Measurements from ENCODE around the gene PAWR. TPM values are rescaled to one million over a fixed set of nuclear protein-coding genes. Genes with fewer than 3 reads are reported as not detected.
A peak's percentile ranks its signal among the peaks of the same experiment; 100 is the strongest.

Gene PAWR
- total and polyA plus RNA-seq, 2 of the 13 experiments (the other 11 are each of a cell fraction or from before 2014, with no cell fraction given): 29.1 to 36.1 TPM

DNA sequence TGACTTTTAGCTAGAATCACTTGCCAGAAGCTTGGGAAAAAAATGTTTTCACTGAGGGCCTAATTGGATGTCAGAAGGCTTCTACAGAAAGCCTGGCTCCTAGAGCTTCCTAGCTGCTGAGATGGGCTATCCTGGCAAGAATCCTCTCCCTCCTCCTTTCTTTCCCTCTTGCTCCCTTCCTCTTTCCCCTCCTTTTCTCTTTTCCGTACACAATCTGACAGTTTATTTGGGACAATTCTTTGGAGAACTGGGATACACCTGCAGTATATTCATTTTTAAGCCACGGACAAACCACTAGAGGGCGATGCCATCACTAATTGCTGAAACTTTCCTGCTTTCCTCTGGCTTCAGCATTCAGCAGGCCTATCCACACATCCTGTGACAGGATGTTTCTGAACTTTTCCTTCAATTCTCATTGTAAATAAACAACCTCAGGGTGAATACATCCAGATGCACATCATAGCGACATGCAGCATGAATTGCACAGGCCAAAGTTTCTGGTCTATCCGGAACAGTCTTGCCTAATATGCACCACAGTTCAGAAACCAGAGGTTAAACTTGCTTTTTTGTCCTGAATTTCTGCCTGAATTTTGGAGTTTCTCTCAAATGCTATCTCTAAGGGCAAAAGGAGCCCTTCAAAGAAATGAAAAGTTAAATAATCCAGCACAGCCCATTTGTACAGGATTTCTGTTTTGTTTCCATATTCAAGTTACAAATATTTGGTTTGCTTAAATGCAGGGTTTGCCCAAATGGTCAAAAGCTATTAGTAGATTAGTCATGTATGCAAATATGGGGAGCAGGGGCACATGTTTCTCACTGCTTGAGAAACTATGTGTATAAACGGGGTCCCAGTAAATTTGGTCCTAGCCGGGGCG is 142.8 kb downstream of the PAWR start (continued):
- TF ChIP-seq ZNF256 (CRISPR knock-in tag; conservative IDR thresholded peaks at IDR 0.05): no peak
- no peak for TF ChIP-seq CHCHD3 (CRISPR knock-in tag; IDR thresholded peaks at IDR 0.05)
- TF ChIP-seq KDM5B (CRISPR knock-in tag; IDR thresholded peaks at IDR 0.05; ENCODE audit: borderline replicate concordance): no peak
- TF ChIP-seq SOX6 (IDR thresholded peaks at IDR 0.05): no peak
- TF ChIP-seq SOX6 (CRISPR knock-in tag; IDR thresholded peaks at IDR 0.05): peak; percentile 43
- TF ChIP-seq ZNF564 (CRISPR knock-in tag; IDR thresholded peaks at IDR 0.05): no peak
- TF ChIP-seq, protein P1, sequence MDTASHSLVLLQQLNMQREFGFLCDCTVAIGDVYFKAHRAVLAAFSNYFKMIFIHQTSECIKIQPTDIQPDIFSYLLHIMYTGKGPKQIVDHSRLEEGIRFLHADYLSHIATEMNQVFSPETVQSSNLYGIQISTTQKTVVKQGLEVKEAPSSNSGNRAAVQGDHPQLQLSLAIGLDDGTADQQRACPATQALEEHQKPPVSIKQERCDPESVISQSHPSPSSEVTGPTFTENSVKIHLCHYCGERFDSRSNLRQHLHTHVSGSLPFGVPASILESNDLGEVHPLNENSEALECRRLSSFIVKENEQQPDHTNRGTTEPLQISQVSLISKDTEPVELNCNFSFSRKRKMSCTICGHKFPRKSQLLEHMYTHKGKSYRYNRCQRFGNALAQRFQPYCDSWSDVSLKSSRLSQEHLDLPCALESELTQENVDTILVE (CRISPR knock-in tag; IDR thresholded peaks at IDR 0.05): no peak
- no peak for TF ChIP-seq IKZF1 (IDR thresholded peaks at IDR 0.05)
- TF ChIP-seq SOX5 (CRISPR knock-in tag; IDR thresholded peaks at IDR 0.05; ENCODE audit: borderline replicate concordance): peak; percentile 86
- no peak for TF ChIP-seq KDM1A (CRISPR knock-in tag; IDR thresholded peaks at IDR 0.05)
- TF ChIP-seq, protein P2, sequence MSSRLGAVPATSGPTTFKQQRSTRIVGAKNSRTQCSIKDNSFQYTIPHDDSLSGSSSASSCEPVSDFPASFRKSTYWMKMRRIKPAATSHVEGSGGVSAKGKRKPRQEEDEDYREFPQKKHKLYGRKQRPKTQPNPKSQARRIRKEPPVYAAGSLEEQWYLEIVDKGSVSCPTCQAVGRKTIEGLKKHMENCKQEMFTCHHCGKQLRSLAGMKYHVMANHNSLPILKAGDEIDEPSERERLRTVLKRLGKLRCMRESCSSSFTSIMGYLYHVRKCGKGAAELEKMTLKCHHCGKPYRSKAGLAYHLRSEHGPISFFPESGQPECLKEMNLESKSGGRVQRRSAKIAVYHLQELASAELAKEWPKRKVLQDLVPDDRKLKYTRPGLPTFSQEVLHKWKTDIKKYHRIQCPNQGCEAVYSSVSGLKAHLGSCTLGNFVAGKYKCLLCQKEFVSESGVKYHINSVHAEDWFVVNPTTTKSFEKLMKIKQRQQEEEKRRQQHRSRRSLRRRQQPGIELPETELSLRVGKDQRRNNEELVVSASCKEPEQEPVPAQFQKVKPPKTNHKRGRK (CRISPR knock-in tag; IDR thresholded peaks at IDR 0.05): no peak
- no peak for TF ChIP-seq U2AF1 (optimal IDR thresholded peaks at IDR 0.05; ENCODE audit: low read depth, low read length)
- TF ChIP-seq NR2F1 (CRISPR knock-in tag; IDR thresholded peaks at IDR 0.05): no peak; a peak in 1 of 4 replicates
- TF ChIP-seq ZNF207 (IDR thresholded peaks at IDR 0.05; ENCODE audit: borderline replicate concordance): no peak
- no peak for TF ChIP-seq ZNF788 (CRISPR knock-in tag; IDR thresholded peaks at IDR 0.05; ENCODE audit: borderline replicate concordance)
- TF ChIP-seq CHD2 (IDR thresholded peaks at IDR 0.05; ENCODE audit: low read depth, low read length): no peak
- no peak for TF ChIP-seq PRPF4 (IDR thresholded peaks at IDR 0.05; ENCODE audit: low read depth, low read length, poor library complexity, severe bottlenecking)
- no peak for TF ChIP-seq MTF2 (CRISPR knock-in tag; IDR thresholded peaks at IDR 0.05; ENCODE audit: borderline replicate concordance)
- TF ChIP-seq ZNF30 (CRISPR knock-in tag; IDR thresholded peaks at IDR 0.05): no peak
- peak; percentile 82; the same call in 1 of the 2 replicates for TF ChIP-seq NFIC (IDR thresholded peaks at IDR 0.05; ENCODE audit: low read length)
- no peak for TF ChIP-seq HNRNPL (IDR thresholded peaks at IDR 0.05; ENCODE audit: low read depth, low read length)
- TF ChIP-seq KAT8 (CRISPR knock-in tag; IDR thresholded peaks at IDR 0.05): peak; percentile 46; the same call in 1 of the 2 replicates
- 0 out of 2 replicates have a peak, but pooled peaks have one; percentile 15 for TF ChIP-seq MIER2 (CRISPR knock-in tag; IDR thresholded peaks at IDR 0.05)
- TF ChIP-seq ZNF17 (CRISPR knock-in tag; IDR thresholded peaks at IDR 0.05): no peak
- TF ChIP-seq KMT2A (CRISPR knock-in tag; IDR thresholded peaks at IDR 0.05): no peak
- TF ChIP-seq MZF1 (CRISPR knock-in tag; IDR thresholded peaks at IDR 0.05; ENCODE audit: borderline replicate concordance): no peak
- TF ChIP-seq, protein P3, sequence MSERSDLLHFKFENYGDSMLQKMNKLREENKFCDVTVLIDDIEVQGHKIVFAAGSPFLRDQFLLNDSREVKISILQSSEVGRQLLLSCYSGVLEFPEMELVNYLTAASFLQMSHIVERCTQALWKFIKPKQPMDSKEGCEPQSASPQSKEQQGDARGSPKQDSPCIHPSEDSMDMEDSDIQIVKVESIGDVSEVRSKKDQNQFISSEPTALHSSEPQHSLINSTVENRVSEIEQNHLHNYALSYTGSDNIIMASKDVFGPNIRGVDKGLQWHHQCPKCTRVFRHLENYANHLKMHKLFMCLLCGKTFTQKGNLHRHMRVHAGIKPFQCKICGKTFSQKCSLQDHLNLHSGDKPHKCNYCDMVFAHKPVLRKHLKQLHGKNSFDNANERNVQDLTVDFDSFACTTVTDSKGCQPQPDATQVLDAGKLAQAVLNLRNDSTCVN (CRISPR knock-in tag; IDR thresholded peaks at IDR 0.05; ENCODE audit: borderline replicate concordance): peak; percentile 97
- no peak for TF ChIP-seq ZC3H4 (CRISPR knock-in tag; IDR thresholded peaks at IDR 0.05; ENCODE audit: borderline replicate concordance)
- peak; percentile 75; the same call in 1 of the 2 replicates for TF ChIP-seq CEBPB (IDR thresholded peaks at IDR 0.05; ENCODE audit: borderline replicate concordance, low read depth, low read length)
